Measurements from ENCODE around the gene CLASP2. TPM values are rescaled to one million over a fixed set of nuclear protein-coding genes. Genes with fewer than 3 reads are reported as not detected.

The CLASP2 gene
- total and polyA plus RNA-seq, 8 donors = 8.5 to 33.5 (median 21.3) TPM

- no peak for FAIRE-seq
- Histone ChIP-seq H3K27ac (no peak overlapping the region), H3K27me3 (no peaks in the 10 kb centered on the region), H3K36me3 (no peaks in the 10 kb centered on the region), H3K4me3 (no peak overlapping the region), H3K9me3 (no peaks in the 10 kb centered on the region), H3K4me1 (no peaks in the 10 kb centered on the region)
- WGBS, 2 donors = 98 to 100% methylated on average over 1 of the region's 1 CpG
- intact Hi-C loops (cut with DNase I) = no loop called here
- ATAC-seq = no peak
- DNase-seq = no peak
- TF ChIP-seq CTCF (IDR thresholded peaks at IDR 0.05) = no peak
Observed at GRCh38 chr3:33699275-33699674, 18.8 kb downstream of the CLASP2 start.

- Histone ChIP-seq H3K27ac (no peak overlapping the region), H3K27me3 (no peaks in the 10 kb centered on the region), H3K4me1 (peaks cover 0 to 3% (median 0%) of the 10 kb centered on the region in 3 donors), H3K36me3 (no peaks in the 10 kb centered on the region), H3K4me3 (no peak overlapping the region), H3K9me3 (no peaks in the 10 kb centered on the region)
- no peak for DNase-seq
- no peak for TF ChIP-seq CTCF (IDR thresholded peaks at IDR 0.05)
- intact Hi-C loops (cut with DNase I) = no loop called here
- no peak for FAIRE-seq
- ATAC-seq = peak in 1 of 4 donors; percentile 20
Observed at GRCh38 chr3:33694944-33695343, 23.1 kb downstream of the CLASP2 start.

GRCh38 chr3:33690341-33690740 is 27.7 kb downstream of the CLASP2 start:
- no peaks in the 10 kb centered on the region for H3K9me3 ChIP-seq
- DNase-seq (no peak), ATAC-seq (no peak), FAIRE-seq (no peak)
- 94 to 97% methylated on average over 2 of the region's 2 CpGs for WGBS, 2 donors
- intact Hi-C loops (cut with DNase I) = no loop called here
- TF ChIP-seq CTCF (IDR thresholded peaks at IDR 0.05) = no peak
- no peaks in the 10 kb centered on the region for H3K27me3 ChIP-seq
- no peaks in the 10 kb centered on the region for H3K36me3 ChIP-seq
- no peak overlapping the region for H3K27ac ChIP-seq
- H3K4me3 ChIP-seq = no peak overlapping the region
- peaks cover 0 to 3% (median 0%) of the 10 kb centered on the region in 3 donors for H3K4me1 ChIP-seq

- DNase-seq = no peak
- Histone ChIP-seq H3K36me3 (no peaks in the 10 kb centered on the region), H3K4me3 (no peak overlapping the region), H3K27me3 (no peaks in the 10 kb centered on the region), H3K4me1 (peaks cover 0 to 3% (median 0%) of the 10 kb centered on the region in 3 donors), H3K9me3 (no peaks in the 10 kb centered on the region), H3K27ac (no peak overlapping the region)
- no peak for ATAC-seq
- intact Hi-C loops (cut with DNase I) = no loop called here
- 91 to 100% methylated on average over 1 of the region's 1 CpG for WGBS, 2 donors
- no peak for FAIRE-seq
- no peak for TF ChIP-seq CTCF (IDR thresholded peaks at IDR 0.05)
Observed at GRCh38 chr3:33687406-33688010, 30.5 kb downstream of the CLASP2 start.

- Histone ChIP-seq H3K9me3 (no peaks in the 10 kb centered on the region), H3K36me3 (no peaks in the 10 kb centered on the region), H3K4me1 (no peaks in the 10 kb centered on the region), H3K27ac (no peak overlapping the region), H3K4me3 (no peak overlapping the region), H3K27me3 (no peaks in the 10 kb centered on the region)
- ATAC-seq = no peak
- TF ChIP-seq CTCF (IDR thresholded peaks at IDR 0.05) = no peak
- FAIRE-seq = no peak
- no peak for DNase-seq
- intact Hi-C loops (cut with DNase I) = no loop called here
Observed at GRCh38 chr3:33682770-33683169, 35.3 kb downstream of the CLASP2 start.

All from pancreas (tissue), 10 donors.